22Rv1 (cell line): Measurements from ENCODE around the gene CSMD2.

Experiments used
- CTCF ChIP-seq: fragments of 450-650 bp; IDR thresholded peaks from 2 replicates; pipeline ENCODE4 v1.5.1; 2017; ENCODE audit warnings: mild to moderate bottlenecking
- ZFX ChIP-seq: fragments of 450-650 bp; IDR thresholded peaks from 2 replicates; pipeline ENCODE4 v1.6.1; 2017; ENCODE audit warnings: antibody characterized with exemption, borderline replicate concordance

GRCh38 chr1:33660244-33660643 lies 504.8 kb downstream of the CSMD2 start:
- TF ChIP-seq CTCF (no peak), ZFX (no peak)
